ENCODE measurements around the gene HEATR1. TPM values are rescaled to one million over a fixed set of nuclear protein-coding genes. Genes with fewer than 3 reads are reported as not detected.

HEATR1 gene
- total RNA-seq, 4 donors from 2014 or later, result 9.4 to 15.7 (median 13.2) TPM

DNA sequence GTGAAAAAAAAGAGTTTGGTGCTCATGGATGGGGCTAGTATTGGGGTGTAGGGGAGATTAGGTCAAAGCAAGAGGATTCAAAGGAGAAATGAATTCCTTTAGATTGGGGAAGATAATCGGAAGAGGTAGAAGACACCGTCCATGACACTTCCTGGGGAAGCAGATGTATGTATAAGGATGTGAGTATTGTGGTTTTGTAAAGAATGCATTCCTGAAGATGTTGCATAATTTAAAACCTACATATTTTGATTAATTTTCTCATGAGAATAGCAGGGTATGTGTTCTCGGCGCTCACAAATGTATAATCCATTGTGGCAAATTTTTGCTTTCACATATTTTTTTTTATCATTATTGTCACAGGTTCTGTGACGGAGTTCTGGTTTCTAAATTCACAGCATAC is 86.0 kb downstream of the HEATR1 start:
- in situ Hi-C loops (cut with MboI; ENCODE audit: low pct_ligation_motif_present in 1 of 4, low pct_unique_long_range_greater_than_20kb in 1 of 4, low sequenced_read_pairs in 3 of 4), result no loop called here
- 66 to 86% methylated on average over 5 of the region's 5 CpGs for WGBS, 2 donors (ENCODE audit: low coverage in 1 of 2)

DNA sequence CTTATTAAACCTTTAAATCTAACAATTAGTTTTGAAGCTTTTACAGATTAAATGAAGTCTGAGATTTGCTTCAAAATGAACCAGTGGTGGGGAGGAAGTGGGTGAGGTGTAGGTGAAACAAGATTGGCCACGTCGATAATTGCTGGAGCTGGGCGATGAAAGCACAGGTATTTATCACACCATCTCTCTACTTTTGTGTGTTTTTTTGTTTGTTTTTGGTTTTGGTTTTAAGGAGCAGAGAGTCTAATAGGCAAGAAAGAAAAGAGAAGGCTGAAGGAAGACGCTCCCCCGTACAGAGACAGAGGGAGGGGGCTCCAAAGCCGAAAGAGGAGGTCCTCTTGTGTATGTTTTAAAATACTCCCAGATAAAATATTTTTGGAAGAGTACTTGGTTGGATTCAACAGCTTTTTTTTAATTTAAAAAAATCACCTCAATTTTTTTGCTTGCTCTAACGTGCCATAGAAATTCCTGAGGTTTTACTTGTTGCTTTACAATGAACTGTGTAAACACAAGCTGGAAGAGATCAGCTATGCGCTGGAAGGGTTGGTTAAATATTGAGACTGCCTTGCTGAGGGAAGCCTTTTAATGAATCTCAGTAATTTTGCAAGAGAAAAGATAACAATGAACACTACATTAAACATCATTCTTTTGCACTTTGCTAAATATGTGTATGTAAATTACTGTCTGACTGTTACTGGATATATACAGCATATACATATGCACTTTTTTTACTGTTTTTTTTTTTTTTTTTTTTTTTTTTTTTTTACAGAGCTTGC is 87.2 kb downstream of the HEATR1 start:
- peaks cover 0 to 9% (median 3%) of the 10 kb centered on the region in 4 donors for H3K4me1 ChIP-seq
- intact Hi-C loops (cut with DNase I; ENCODE audit: low total_unique reads), result no loop called here
- TF ChIP-seq POLR2A (IDR thresholded peaks at IDR 0.05), result no peak
- no peak for TF ChIP-seq EP300 (IDR thresholded peaks at IDR 0.05; ENCODE audit: low read depth)
- TF ChIP-seq, protein P1, sequence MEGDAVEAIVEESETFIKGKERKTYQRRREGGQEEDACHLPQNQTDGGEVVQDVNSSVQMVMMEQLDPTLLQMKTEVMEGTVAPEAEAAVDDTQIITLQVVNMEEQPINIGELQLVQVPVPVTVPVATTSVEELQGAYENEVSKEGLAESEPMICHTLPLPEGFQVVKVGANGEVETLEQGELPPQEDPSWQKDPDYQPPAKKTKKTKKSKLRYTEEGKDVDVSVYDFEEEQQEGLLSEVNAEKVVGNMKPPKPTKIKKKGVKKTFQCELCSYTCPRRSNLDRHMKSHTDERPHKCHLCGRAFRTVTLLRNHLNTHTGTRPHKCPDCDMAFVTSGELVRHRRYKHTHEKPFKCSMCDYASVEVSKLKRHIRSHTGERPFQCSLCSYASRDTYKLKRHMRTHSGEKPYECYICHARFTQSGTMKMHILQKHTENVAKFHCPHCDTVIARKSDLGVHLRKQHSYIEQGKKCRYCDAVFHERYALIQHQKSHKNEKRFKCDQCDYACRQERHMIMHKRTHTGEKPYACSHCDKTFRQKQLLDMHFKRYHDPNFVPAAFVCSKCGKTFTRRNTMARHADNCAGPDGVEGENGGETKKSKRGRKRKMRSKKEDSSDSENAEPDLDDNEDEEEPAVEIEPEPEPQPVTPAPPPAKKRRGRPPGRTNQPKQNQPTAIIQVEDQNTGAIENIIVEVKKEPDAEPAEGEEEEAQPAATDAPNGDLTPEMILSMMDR (IDR thresholded peaks at IDR 0.05), result no peak
- no peak for TF ChIP-seq POLR2AphosphoS5 (IDR thresholded peaks at IDR 0.05)
- in situ Hi-C loops (cut with MboI; ENCODE audit: low pct_ligation_motif_present in 1 of 4, low pct_unique_long_range_greater_than_20kb in 1 of 4, low sequenced_read_pairs in 3 of 4), result no loop called here
- H3K27me3 ChIP-seq, result no peaks in the 10 kb centered on the region
- no peak for DNase-seq
- H3K4me3 ChIP-seq, result no peak overlapping the region
- H3K9me3 ChIP-seq, result no peaks in the 10 kb centered on the region
- 25 to 30% methylated on average over 8 of the region's 8 CpGs for whole genome bisulfite sequencing, 2 donors (ENCODE audit: low coverage in 1 of 2)
- H3K27ac ChIP-seq, result no peak overlapping the region
- no peaks in the 10 kb centered on the region for H3K36me3 ChIP-seq

More for the DNA sequence above, 86.0 kb downstream of the HEATR1 start:
- DNase-seq, result no peak
- no peaks in the 10 kb centered on the region for H3K9me3 ChIP-seq
- H3K4me3 ChIP-seq, result no peak overlapping the region
- no peak overlapping the region for H3K27ac ChIP-seq
- intact Hi-C loops (cut with DNase I; ENCODE audit: low total_unique reads), result no loop called here
- H3K36me3 ChIP-seq, result no peaks in the 10 kb centered on the region
- H3K4me1 ChIP-seq, result peaks cover 0 to 16% (median 6%) of the 10 kb centered on the region in 4 donors
- no peaks in the 10 kb centered on the region for H3K27me3 ChIP-seq
- TF ChIP-seq EP300 (IDR thresholded peaks at IDR 0.05; ENCODE audit: low read depth) (no peak), POLR2A (IDR thresholded peaks at IDR 0.05) (no peak), POLR2AphosphoS5 (IDR thresholded peaks at IDR 0.05) (no peak)
- TF ChIP-seq, protein P1 (IDR thresholded peaks at IDR 0.05), result no peak

DNA sequence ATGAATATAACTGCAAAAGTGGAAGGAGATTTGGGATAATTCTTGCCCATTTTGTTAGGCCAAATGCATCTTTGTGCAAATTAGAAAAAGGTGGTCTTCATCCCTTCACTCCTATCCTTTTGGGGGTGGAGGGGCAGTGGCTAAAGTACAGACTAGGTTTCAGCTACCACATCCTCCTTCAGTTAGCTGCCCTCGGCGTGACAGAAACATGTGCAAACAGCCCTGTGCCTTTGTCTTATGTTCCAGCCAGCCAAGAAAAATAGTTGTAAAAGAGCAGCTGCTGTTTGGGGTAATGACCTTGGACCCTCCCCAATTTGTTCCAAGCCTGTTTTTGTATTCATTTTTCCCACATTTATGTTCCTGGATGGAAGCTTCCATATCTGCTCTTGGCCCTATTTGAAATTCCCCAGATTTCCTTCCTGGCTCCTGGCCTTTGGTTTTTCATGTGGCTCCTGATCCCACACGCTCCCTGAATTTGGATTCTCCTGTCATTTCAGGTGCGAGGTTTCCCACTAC is 88.8 kb downstream of the HEATR1 start:
- in situ Hi-C loops (cut with MboI; ENCODE audit: low pct_ligation_motif_present in 1 of 4, low pct_unique_long_range_greater_than_20kb in 1 of 4, low sequenced_read_pairs in 3 of 4) (no loop called here), intact Hi-C loops (cut with DNase I; ENCODE audit: low total_unique reads) (no loop called here)
- no peaks in the 10 kb centered on the region for H3K36me3 ChIP-seq
- DNase-seq, result no peak
- H3K27me3 ChIP-seq, result no peaks in the 10 kb centered on the region
- no peak for TF ChIP-seq EP300 (IDR thresholded peaks at IDR 0.05; ENCODE audit: low read depth)
- H3K9me3 ChIP-seq, result no peaks in the 10 kb centered on the region
- H3K4me3 ChIP-seq, result no peak overlapping the region
- no peak overlapping the region for H3K27ac ChIP-seq
- 52 to 56% methylated on average over 2 to 4 of the region's 4 CpGs for WGBS, 2 donors (ENCODE audit: low coverage in 1 of 2)
- H3K4me1 ChIP-seq, result peaks cover 0 to 9% (median 3%) of the 10 kb centered on the region in 4 donors

DNA sequence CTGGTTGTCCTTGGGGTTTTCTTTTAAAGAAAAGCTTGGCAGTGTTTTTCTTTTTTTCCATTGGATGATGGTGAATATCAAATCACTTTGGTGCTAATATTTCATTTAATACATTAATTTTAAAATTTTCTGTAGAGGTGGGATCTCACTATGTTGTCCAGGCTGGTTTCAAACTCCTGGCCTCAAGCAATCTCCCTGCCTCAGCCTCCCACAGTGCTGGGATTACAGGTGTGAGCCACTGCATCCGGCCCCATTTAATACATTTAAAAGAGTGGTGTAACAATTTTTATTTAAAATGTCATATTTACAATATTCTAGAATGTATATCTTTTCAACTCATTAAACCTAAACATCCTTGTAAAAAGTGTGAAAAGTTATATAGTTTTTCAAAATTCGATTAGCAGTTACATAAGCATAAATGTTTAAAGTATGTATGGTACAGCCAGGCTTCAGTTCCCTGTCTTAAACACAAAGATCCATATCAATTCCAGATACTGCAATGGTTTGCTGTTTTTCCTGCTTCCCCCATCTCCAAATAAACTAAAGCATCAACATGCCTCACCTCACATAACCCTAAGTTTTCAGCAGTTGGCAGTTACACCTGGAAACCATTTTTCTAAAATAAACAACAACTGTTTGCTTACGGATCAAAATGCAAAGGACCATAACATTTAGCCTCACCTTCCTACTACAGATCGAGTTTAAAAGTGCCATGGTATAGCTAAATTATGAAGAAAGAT is 89.4 kb downstream of the HEATR1 start:
- no peak for DNase-seq
- Histone ChIP-seq H3K27me3 (no peaks in the 10 kb centered on the region), H3K4me1 (peaks cover 0 to 13% (median 6%) of the 10 kb centered on the region in 4 donors), H3K27ac (no peak overlapping the region), H3K4me3 (no peak overlapping the region), H3K9me3 (no peaks in the 10 kb centered on the region), H3K36me3 (no peaks in the 10 kb centered on the region)
- 52 to 61% methylated on average over 4 of the region's 4 CpGs for WGBS, 2 donors (ENCODE audit: low coverage in 1 of 2)
- in situ Hi-C loops (cut with MboI; ENCODE audit: low pct_ligation_motif_present in 1 of 4, low pct_unique_long_range_greater_than_20kb in 1 of 4, low sequenced_read_pairs in 3 of 4) (no loop called here), intact Hi-C loops (cut with DNase I; ENCODE audit: low total_unique reads) (no loop called here)
- TF ChIP-seq POLR2AphosphoS5 (IDR thresholded peaks at IDR 0.05), result no peak
- TF ChIP-seq, protein P1 (IDR thresholded peaks at IDR 0.05), result no peak
- TF ChIP-seq POLR2A (IDR thresholded peaks at IDR 0.05), result no peak
- TF ChIP-seq EP300 (IDR thresholded peaks at IDR 0.05; ENCODE audit: low read depth), result no peak

Measured in transverse colon (tissue), 4 donors.